ENCODE measurements around the gene PCDHGB1.

- TF ChIP-seq CTCF (IDR thresholded peaks at IDR 0.05) (no peak), POLR2A (IDR thresholded peaks at IDR 0.05) (no peak)
Measured at GRCh38 chr5:141328231-141328630, 21.7 kb upstream of the PCDHGB1 start.

Measured in esophagus squamous epithelium (tissue), 4 donors.